K562 (cell line): ENCODE results near the gene DGKZ. TPM values are rescaled to one million over a fixed set of nuclear protein-coding genes. Genes with fewer than 3 reads are reported as not detected.

Experiments
- ATAC-seq: fragments of 200-7000 bp; cut with Tn5 transposase; 3 replicates; pipeline ENCODE4 v1.9.1; 2020; ENCODE audit warnings: moderate library complexity
- BruUV-seq: library from RNA; stranded (reverse); fragments of 400-500 nt; replicated peaks from 2 replicates; lab custom pipeline; 2021; lab: Mats Ljungman, UMichigan
- CTCF ChIA-PET: fragments of 300-600 bp; formaldehyde crosslinking; extraction: SDS; loops from one replicate; lab custom pipeline; 2021; ENCODE audit warnings: low intra/inter-chr PET ratio; lab: Yijun Ruan, JAX
- POLR2A ChIA-PET: fragments of 300-600, 350-650 bp; sonication (Branson Sonifier 250); formaldehyde crosslinking; extraction: SDS; loops from one replicate; lab custom pipeline; 2021; ENCODE audit warnings: antibody characterized with exemption, inconsistent platforms; lab: Yijun Ruan, JAX
- DNase-seq, 4 experiments: peaks; one replicate each; pipeline versions ENCODE4 v3.0.0 to v3.0.0-alpha.2; 2011 to 2018; ENCODE audit warnings: low spot score in 3 of 4, mixed read lengths in 3 of 4; ENCODE audit errors: extremely low read depth in 1 of 4
- FAIRE-seq: peaks from 2 replicates; lab custom pipeline; 2011; peaks lifted over from hg19 to GRCh38; lab: Jason Lieb, UNC
- H2AFZ ChIP-seq: 2 replicates; pipeline ENCODE4 v1.6.0; 2011; ENCODE audit warnings: low read depth, low read length, control low read depth, inconsistent platforms
- H3K27ac ChIP-seq: fragments of 200-600 bp; 3 replicates; pipeline ENCODE4 v1.8.0; 2011; ENCODE audit warnings: low read depth, mild to moderate bottlenecking, control low read depth, inconsistent platforms, low read length, moderate library complexity, mixed read lengths; ENCODE audit errors: extremely low read depth
- H3K27me3 ChIP-seq, 2 experiments: fragments of 300-600 bp in 1 of 2; 2 replicates in 1 of 2; 3 replicates in 1 of 2; pipeline versions ENCODE4 v1.6.0 to v1.8.0; 2011; ENCODE audit warnings: inconsistent platforms in 2 of 2, low read length in 2 of 2, mild to moderate bottlenecking in 1 of 2, mixed read lengths in 1 of 2, moderate library complexity in 1 of 2; ENCODE audit not compliant: control insufficient read depth in 2 of 2, insufficient read depth in 2 of 2
- H3K36me3 ChIP-seq: fragments of 300-600 bp; 3 replicates; pipeline ENCODE4 v1.8.0; 2011; ENCODE audit warnings: mild to moderate bottlenecking, low read length, inconsistent platforms; ENCODE audit not compliant: control insufficient read depth, insufficient read depth
- H3K4me1 ChIP-seq, 2 experiments: fragments of 200-600 bp in 1 of 2; replicated peaks in 1 of 2; 2 replicates in 1 of 2; 3 replicates in 1 of 2; pipeline versions ENCODE4 v1.5.1 to v1.8.0; 2011; ENCODE audit warnings: inconsistent platforms in 2 of 2, low read length in 2 of 2, mild to moderate bottlenecking in 1 of 2, mixed read lengths in 1 of 2, moderate library complexity in 1 of 2; ENCODE audit not compliant: control insufficient read depth in 2 of 2, insufficient read depth in 2 of 2
- H3K4me2 ChIP-seq: 2 replicates; pipeline ENCODE4 v1.6.1; 2011; ENCODE audit warnings: low read length, control low read depth, inconsistent platforms, mixed read lengths; ENCODE audit not compliant: insufficient read depth
- H3K4me3 ChIP-seq: fragments of 200-600 bp; sonication (generic), shearing (Covaris generic); 2 replicates; pipeline ENCODE4 v1.5.1; 2016; ENCODE audit warnings: control low read depth, inconsistent platforms
- H3K79me2 ChIP-seq: fragments of 200-600 bp; 3 replicates; pipeline ENCODE4 v1.8.0; 2011; ENCODE audit warnings: low read length, inconsistent platforms; ENCODE audit not compliant: control insufficient read depth, insufficient read depth
- H3K9ac ChIP-seq, 2 experiments: 2 replicates each; pipeline versions ENCODE4 v1.6.0 to v1.6.1; 2011; ENCODE audit warnings: low read depth in 2 of 2, low read length in 2 of 2, control low read depth in 1 of 2, inconsistent platforms in 1 of 2, mild to moderate bottlenecking in 1 of 2, mixed read lengths in 1 of 2; ENCODE audit not compliant: insufficient read depth in 1 of 2
- H3K9me1 ChIP-seq: one replicate; pipeline ENCODE4 v1.6.0; 2011; ENCODE audit warnings: inconsistent platforms, mild to moderate bottlenecking, low read length, moderate library complexity; ENCODE audit not compliant: control insufficient read depth, insufficient read depth
- H3K9me3 ChIP-seq: replicated peaks from 2 replicates; pipeline ENCODE4 v1.5.1; 2011; ENCODE audit warnings: low read depth, low read length, inconsistent platforms; ENCODE audit not compliant: control insufficient read depth, insufficient read depth
- H4K20me1 ChIP-seq: replicated peaks from 2 replicates; pipeline ENCODE4 v1.6.1; 2011; ENCODE audit warnings: low read length, inconsistent platforms, mixed read lengths; ENCODE audit not compliant: control insufficient read depth, insufficient read depth
- FOXJ3 ChIP-seq: sonication (generic); formaldehyde crosslinking; IDR thresholded peaks from 2 replicates; pipeline ENCODE4 v1.4.0; 2020; ENCODE audit warnings: mild to moderate bottlenecking, missing genetic modification reagents
- NEUROD1 ChIP-seq: fragments of 150-350 bp; IDR thresholded peaks from 2 replicates; pipeline ENCODE4 v1.6.1; 2014; ENCODE audit warnings: borderline replicate concordance, low read length, low read depth; ENCODE audit not compliant: partially characterized antibody
- ZFP91 ChIP-seq: sonication (generic); formaldehyde crosslinking; IDR thresholded peaks from 2 replicates; pipeline ENCODE4 v1.8.0; 2022; ENCODE audit warnings: mild to moderate bottlenecking, missing genetic modification reagents
- ZNF174 ChIP-seq: fragments of 250-450 bp; sonication (Bioruptor Pico); IDR thresholded peaks from 2 replicates; pipeline ENCODE4 v1.4.0; 2020; ENCODE audit warnings: mild to moderate bottlenecking
- WGBS: fragments of 100-300 bp; shearing (Covaris generic); methylation state at CpG from one replicate; pipeline ENCODE4 v1.1.6; 2016; ENCODE audit warnings: low coverage, mixed read lengths; ENCODE audit not compliant: insufficient coverage; ENCODE audit errors: missing lambda C conversion rate; 5-methylcytosine and 5-hydroxymethylcytosine counted together
- in situ Hi-C: fragments of 300-500 bp; cut with MboI; formaldehyde crosslinking; loops from 4 replicates; pipeline ENCODE4 v1.15.0; 2018; ENCODE audit warnings: inconsistent platforms, mixed read lengths
- intact Hi-C: fragments of 100-400 bp; cut with micrococcal nuclease; formaldehyde crosslinking; loops from 2 replicates; pipeline ENCODE4 v1.14.2; 2022
- polyA plus RNA-seq, 8 experiments: library from polyadenylated mRNA; depleted of rRNA in 4 of 8; stranded (reverse) in 5 of 8; unstranded in 3 of 8; fragments of >200 nt; fragmentation: Nextera tagmentation in 2 of 8; fragmentation: Illumina TruSeq in 1 of 8; extraction: Ambion mirVana in 2 of 8; extraction: Trizol in 1 of 8; gene quantifications; 2 replicates each; pipeline versions ENCODE4 v1.2.1 to v1.2.3, GENCODE V29; 2011 to 2014; ENCODE audit warnings: inconsistent platforms in 1 of 8, missing spikeins in 1 of 8
- total RNA-seq, 7 experiments: library from RNA; depleted of rRNA in 6 of 7; stranded (reverse); fragments of >200 nt in 6 of 7; fragmentation: Illumina TruSeq in 2 of 7; extraction: Trizol in 2 of 7; gene quantifications; 2 replicates each; pipeline versions ENCODE4 v1.2.1 to v1.2.3, GENCODE V29; 2011 to 2021; ENCODE audit warnings: low replicate concordance in 1 of 7

DGKZ gene
- total and polyA plus RNA-seq, 9 of the 15 experiments (the other 6 are each of a cell fraction or from before 2014, with no cell fraction given): 0.51 to 100 (median 44.2) TPM

GRCh38 chr11:46351148-46351547, 3.9 kb downstream of the DGKZ start:
- CTCF ChIA-PET: interaction anchor here (1.1 kb wide), 1 partner anchor 16 kb away, joined by 5 read pairs; no protein-coding TSS in a partner anchor
- 73% methylated on average over 8 of the region's 8 CpGs for WGBS
- H3K4me3 ChIP-seq: no peak overlapping the region
- H4K20me1 ChIP-seq: peaks cover 18% of the 10 kb centered on the region
- H3K9ac ChIP-seq: peak overlapping the region; percentile 60 to 88; a peak in 3 of 4 replicates
- H3K27me3 ChIP-seq: no peaks in the 10 kb centered on the region
- FAIRE-seq (no peak), ATAC-seq (no peak), DNase-seq (no peak)
- intact Hi-C loops (no loop called here), in situ Hi-C loops (no loop called here)
- POLR2A ChIA-PET: interaction anchor here (0.6 to 1.9 kb wide), 7 partner anchors 10 to 201 kb away, joined by 3 to 10 read pairs (median 4); no protein-coding TSS in a partner anchor
- H3K27ac ChIP-seq: no peak overlapping the region
- H3K9me1 ChIP-seq: no peaks in the 10 kb centered on the region
- TF ChIP-seq ZFP91 (CRISPR knock-in tag): no peak
- TF ChIP-seq ZNF174 (CRISPR knock-in tag): no peak
- TF ChIP-seq FOXJ3 (CRISPR knock-in tag): no peak
- TF ChIP-seq NEUROD1: no peak
- no TSS peak for BruUV-seq
- H3K79me2 ChIP-seq: peaks cover 71% of the 10 kb centered on the region
- no peak overlapping the region for H2AFZ ChIP-seq
- peak overlapping the region; percentile 44; the same call in 1 of the 2 replicates for H3K4me2 ChIP-seq
- H3K36me3 ChIP-seq: peaks cover 59% of the 10 kb centered on the region; the same call in 2 of the 3 replicates
- H3K4me1 ChIP-seq: peaks cover 32 to 58% of the 10 kb centered on the region in 2 experiments
- H3K9me3 ChIP-seq: no peaks in the 10 kb centered on the region
